Stimulated activated CD8-positive, alpha-beta memory T cell treated with anti-CD3 and anti-CD28 coated beads, Interleukin-7, amount 100 ng/mL, for 1 hour (primary cell): ENCODE data around the gene SLC5A2.
"Not testable (repeated sequence)": the region's sequence is repeated elsewhere in the genome, so short reads cannot be mapped to it uniquely, and the experiment has no call there.

Source experiments
- DNase-seq, 2 donors: peaks; one replicate each; pipeline ENCODE4 v3.0.0-alpha.2; 2020; ENCODE audit warnings: low read depth in 2 of 2

Gene SLC5A2

DNA sequence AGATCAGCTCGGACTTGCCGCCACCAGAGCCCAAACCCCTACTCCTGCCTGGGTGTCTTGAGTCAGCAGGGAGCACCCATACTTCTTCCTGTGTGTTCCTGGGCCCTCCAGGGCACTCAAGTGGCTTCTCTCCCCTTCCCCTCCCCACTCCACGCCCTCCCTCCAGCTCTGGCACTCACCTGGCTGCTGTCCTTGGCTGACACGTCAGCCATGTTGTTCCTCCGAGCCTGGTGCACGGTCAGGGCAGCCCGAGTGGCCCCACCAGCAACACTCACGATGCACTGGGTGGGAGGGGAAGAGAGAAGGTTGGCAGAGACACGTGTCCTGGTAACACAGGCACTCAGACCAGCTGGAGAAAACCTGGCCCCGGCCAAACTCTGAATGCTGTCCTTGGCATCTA lies 13.7 kb downstream of the SLC5A2 start:
- DNase-seq = no peak

DNA sequence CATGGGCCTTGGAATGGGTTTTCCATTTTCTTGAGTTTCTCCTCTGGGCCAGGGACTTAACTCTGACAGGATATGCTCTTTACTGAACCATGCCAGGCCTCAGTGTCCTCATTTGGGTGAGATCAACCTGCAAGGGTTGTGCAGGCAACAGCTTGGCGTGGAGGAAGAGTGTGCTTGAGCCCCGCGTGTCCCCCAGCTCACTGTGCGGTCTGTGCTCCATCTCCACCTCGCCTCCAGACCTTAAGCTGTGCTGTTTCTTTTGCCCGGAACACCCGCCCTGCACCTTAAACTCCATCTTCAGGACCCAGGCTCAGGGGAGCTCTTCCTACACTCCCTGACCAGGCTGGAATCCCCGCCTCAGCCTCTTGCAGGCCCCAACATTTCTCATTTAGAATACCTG lies 15.6 kb downstream of the SLC5A2 start:
- DNase-seq = no peak

DNA sequence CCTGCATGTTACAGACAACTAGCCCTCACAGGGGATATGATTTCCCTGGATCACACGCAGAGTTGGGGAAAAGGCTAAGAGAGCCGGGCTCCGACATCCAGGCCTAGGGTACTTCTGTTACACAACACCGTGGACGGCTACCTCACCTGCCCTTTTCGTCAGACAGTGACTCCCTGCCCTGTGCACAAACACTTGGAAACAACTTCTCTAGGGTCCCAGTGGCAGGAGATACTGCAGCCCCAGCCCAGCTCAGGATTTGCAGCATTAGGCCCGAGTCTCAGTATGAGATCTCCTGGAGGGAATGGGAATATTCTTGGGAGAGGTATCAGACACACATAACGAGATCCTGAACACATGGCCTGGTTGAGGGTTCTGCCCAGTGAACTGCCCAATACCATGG lies 17.0 kb downstream of the SLC5A2 start:
- no peak for DNase-seq

DNA sequence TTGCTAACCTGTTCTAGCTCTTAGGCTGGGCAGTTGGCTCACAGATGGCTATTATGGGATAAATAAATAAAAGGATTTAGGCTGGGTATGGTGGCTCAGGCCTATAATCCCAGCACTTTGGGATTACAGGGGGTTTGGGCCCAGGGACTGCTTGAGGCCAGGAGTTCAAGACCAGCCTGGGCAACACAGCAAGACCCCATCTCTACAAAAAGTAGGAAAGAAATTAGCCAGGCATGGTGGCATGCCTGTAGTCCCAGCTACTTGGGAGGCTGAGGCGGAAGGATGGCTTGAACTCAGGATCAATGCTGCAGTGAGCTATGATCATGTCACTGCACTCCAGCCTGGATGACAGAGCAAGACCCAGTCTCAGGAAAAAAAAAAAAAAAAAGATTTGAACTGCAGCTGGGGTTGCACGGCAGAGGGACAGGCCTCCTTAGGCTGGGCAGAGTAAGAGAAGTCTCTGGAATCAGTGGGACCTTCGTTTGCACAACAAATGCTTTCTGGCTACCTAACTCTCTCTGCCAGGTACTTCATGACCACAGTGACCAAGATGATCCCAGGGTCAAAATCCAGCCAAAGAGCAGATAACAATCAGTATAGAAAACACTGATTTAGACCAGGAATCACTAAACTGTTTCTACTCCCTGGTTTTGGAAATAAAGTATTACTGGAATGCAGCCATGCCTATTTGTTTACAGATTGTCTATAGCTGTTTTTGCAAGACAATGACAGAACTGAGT lies 18.5 kb downstream of the SLC5A2 start:
- DNase-seq = no peak

DNA sequence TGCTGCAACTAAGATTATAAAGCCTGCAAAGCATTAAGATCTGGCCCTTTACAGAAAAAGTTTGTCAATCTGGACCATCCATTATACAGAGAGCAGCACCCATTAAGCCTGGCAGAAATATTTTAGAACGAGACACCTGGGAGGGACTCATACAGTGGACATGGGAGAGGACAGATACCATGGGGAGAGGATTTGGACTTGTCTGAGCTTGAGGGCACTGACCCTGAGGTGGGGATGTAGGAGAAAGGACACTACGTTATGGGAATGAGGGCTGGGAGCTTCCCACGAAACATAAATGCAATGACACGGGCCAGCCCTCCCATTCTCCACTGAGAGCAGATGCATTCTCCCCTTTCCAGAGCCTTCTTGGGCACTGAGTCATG lies 19.0 kb downstream of the SLC5A2 start:
- DNase-seq = no peak

DNA sequence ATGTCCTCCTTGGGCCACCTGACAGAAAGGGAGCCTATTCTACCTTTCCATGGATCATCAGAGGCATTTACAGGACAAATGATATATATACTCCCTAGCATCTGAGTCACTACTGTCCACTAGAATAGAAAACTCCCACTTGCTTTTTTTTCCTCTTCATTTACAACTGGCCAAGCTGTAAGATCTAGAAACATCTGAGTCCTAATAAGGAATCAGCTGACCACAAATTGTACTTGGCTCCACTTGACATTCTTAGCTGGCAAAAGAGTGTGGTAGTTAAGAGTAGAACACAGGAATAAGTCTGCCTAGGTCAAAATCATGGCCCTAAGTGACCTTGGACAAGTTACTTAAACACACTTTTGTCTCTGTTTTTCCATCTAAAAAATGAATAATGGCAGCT lies 20.1 kb downstream of the SLC5A2 start:
- DNase-seq = no peak

DNA sequence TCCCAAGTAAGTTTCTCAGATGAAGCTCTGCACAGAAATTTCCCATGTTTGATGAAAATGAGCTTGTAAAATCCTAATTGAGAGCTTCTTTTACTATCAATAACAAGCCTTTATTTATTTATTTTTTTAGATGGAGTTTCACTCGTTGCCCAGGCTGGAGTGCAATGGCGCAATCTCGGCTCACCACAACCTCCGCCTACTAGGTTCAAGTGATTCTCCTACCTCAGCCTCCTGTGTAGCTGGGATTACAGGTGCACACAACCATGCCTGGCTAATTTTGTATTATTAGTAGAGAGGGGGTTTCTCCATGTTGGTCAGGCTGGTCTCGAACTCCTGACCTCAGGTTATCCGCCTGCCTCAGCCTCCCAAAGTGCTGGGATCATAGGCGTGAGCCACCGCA lies 20.6 kb downstream of the SLC5A2 start:
- DNase-seq = not testable (repeated sequence)

DNA sequence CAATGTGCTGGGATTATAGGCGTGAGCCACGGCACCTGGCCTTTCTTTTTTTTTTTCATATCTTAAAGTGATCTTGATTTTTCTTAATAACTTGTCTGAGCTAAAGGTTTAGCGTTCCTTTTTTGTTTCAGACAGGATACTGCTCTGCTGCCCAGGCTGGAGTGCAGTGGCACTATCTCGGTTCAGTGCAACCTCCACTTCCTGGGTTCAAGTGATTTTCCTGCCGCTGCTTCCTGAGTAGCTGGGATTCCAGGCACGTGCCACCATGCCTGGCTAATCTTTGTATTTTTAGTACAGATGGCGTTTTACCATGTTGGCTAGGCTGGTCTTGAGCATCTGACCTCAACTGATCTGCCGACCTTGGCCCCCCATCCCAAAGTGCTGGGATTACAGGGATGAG lies 21.2 kb downstream of the SLC5A2 start:
- DNase-seq = no peak

DNA sequence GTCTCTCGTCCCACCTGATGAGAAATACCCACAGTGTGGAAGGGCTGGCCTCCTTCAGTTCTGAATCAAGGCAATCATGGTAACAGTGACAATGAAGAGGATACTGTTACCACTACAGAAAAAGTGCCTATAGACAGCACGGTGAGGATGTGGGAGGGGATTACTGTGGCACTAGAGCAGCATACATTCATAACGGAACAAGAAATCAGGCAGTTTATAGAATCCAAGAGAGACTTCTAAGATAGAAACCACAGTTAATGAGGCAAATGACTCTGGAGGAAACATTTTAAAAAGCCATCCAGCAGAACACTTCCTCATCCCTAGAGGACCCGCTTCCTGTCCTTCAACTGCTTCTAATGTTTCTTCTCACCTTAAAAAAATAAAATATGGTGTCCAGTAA lies 22.6 kb downstream of the SLC5A2 start:
- no peak for DNase-seq

DNA sequence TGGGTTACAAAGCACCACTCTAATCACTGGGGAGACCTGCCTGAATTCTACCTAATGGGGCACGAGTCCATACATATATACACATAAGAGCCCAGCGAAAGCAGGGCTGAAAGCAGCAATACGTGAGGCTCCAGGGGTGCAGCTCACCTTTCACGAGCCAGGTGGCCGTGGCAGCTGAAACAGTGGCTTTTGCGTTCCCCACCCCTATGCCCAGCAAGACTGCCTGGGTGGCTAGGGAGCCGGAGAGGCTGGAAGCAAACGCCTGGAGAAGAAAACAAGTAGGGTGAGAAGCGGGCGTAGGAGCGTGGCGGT lies 24.6 kb downstream of the SLC5A2 start:
- no peak for DNase-seq

DNA sequence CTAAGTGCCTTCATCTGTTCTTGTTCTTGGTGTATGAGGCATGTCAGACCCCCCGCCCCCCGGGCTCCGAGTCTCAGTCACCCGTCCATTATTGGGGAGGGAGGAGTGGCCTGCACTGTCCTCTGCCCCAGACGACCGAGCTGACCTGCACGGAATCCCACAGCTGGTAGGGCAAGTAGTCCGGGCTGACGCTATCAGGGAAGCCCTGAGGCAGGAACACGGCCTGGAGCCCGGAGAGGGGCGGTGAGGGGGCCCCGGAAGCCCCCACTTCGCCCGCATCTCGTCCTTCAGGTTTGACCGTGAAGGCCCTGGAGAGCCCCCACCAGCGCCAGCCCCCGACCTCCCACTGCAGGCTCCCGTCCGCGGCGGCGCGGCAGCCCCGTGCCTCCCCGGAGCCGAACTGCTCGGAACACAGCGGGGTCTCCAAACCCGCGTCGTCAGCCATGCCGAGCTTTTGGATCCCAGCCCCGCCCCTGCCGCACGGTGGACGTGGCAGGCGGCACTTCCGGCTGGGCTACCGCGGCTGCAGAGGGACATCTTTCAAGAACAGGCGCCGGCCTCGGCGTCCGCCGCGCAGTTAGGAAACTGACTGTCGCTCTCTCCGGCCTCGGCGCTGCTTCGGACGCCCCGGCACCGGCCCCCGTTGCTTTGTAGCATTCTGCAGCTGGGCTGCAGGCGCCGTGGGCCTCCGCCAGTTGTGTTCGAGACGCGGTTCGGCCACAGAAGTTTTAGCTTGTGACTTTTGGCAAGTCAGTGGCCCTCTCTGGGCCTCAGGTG lies 25.2 kb downstream of the SLC5A2 start, which contains the start of gene RUSF1:
Gene RUSF1 (minus strand): TSS at position 463 of the 777 bp plus-strand sequence. CDS start 18 bp downstream, at position 445.
- DNase-seq = peak; percentile 54 to 57

DNA sequence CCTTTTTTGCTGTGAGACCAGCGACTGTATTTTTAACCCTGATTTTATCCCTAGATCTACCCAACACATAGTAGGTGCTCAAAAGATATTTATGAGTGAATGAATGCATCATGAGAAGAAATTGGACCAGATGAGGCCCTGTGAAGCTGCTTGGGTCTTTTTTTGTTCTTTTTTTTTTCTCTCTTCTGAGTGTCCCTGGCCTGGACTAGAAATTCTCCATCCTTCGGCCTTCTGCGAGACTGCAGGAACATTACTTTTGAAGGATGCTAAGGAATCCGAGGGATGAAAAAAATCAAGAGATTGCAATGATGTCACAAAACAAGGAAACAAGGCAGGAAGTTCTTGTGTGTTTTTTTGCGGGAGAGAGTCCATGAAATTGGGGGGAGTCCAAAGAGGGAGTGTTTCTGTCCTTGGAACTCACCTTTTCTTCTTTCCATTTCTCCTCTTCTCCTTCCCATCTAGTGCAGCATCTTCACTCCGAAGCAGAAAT lies 25.8 kb downstream of the SLC5A2 start:
- no peak for DNase-seq

DNA sequence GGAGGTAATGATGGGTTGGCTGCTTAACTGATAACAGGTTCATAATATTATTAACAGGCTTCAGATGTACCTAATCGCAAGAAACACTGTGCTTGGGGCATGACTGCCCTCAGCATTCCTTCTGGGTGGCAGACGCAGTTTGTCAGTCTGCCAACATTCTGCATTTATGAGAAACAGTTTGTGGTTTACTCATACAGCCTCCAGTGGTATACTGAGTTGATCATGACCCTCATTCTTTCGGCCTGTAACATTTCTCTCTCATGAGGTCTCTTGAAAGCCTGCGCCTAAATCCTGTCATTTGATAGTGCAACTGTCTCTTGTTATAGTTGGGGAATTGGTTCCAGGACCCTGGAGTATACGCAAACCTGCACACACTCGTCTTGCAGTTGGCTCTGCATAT lies 30.2 kb downstream of the SLC5A2 start:
- no peak for DNase-seq

DNA sequence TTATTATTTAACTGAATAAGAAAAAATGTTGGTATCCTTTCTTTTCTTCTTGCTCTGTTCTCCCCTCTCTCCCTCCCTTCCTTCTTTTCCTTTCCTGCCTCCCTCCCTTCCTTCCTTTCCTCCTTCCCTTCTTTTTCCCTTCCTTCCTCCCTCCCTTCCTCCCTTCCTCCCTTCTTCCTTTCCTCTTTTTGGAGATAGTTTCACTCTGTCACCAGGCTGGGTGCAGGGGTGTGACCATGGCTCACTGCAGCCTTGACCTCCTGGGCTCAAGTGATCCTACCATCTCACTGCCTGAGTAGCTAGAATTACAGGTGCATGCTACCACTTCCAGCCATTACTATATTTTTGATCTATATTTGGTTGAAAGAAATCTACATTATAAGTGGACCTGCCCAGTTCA lies 31.0 kb downstream of the SLC5A2 start:
- no peak for DNase-seq

DNA sequence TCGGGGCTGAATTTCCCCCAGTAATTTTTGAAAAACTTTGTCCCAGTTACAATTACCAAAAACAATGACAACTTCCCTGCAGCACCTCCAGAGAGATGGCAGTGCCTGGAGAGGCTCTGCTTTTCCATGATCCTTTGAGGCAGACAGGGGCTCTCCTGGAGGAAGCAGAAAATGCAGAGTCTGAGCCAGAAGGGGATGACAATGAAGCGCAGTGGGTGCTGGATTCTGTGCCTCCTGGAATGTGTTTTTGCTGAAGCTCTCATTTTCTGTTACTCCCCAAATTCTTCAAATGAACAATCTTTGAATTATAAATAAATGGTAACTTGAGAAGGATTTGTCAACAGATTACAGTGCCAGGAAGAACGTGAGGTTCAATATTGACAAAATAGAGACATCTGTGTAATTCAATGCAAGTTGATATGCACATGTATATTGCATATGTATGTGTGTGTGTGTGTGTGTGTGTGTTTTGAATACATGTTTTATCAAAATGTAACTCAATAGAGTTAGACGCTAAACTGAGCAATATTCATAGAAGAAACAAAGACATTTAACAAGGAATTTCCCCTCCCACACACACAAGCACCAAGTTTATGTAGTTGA lies 35.0 kb downstream of the SLC5A2 start:
- DNase-seq = no peak

DNA sequence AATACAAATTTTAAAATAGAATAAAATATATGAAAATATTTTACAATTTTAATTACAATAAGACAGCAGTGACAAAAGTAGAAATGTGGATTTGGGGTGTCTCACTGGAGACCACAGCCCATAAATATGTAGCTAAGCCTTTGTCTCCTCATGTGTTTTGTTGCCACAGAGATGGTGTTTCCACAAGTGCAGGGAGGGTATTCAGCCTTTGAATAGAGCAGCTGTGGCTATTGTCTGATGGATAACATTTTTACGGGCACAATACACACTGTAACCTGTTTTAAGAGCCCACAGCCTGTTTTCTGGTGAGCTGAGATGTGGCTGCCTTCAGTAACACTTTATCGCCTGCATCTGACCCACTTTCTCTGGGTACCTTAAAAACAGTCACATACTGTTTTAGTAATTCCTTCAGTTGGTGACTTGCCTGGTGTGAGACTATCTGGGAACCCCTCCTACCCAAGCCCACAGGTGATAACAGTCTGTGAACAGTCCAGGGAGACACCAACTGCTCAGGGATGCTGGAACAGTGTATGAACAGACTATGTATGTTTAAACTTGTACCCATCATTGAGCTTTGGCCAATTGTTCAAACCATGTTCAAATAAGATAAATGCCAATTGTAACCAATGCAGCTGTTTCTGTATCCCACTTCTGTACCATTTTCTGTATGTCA lies 37.0 kb downstream of the SLC5A2 start:
- DNase-seq = no peak

DNA sequence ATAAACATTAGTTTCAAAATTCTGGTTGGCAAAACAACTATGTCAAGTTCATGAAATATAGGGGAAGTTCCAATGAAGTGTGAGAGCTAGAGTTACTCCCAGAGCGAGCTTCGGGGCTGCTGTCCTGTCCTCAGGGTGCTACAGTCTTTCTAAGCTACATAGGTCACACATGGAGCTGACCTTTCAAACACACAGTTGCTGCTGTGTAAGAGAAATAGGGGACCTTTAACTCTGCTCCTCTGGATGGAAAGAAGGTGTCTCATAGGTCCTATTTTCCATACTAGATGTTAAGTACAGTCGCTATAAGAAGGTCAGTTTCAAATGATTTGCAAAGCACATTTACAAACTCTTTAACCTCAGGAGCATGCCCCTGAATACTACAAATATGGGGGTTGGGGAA lies 38.4 kb downstream of the SLC5A2 start:
- no peak for DNase-seq

DNA sequence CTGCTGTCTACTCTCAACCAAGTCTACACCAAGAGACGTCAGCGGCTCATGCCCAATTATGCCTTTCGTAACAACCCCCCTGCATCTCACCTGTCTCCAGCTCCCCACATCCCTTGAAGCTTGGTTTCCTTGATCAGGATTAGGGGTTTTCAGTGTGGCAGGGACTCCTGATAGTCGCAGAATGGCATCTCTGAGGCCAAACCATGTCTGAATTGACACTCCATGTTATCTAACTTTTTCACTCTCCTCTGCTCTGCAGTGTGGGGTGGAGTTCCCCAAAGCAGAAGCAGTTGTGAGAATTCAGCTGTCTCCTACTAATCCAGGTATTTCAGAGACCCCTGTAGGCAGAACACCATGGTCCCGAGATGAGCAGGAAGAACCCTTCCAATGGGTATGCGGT lies 39.1 kb downstream of the SLC5A2 start:
- DNase-seq = no peak

DNA sequence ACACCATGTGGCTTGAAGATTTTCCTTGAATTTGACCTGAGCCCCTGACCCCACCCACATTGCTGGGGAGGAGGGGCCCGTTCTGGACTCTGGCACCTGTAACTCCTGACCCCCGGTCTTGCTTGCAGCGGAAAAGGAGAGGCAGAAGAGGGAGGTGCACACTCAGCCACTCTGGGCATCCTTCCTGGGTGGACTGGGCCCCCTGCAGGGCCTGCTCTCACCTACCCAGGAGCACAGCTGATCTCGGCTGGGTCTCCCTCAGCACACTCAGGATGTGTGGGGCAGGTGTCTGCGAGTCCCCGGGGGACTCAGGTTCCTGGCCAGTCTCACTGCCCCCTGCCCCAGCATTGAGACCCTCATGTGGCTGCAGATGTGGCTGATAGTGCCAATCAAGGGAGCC lies 40.8 kb downstream of the SLC5A2 start:
- not testable (repeated sequence) for DNase-seq

DNA sequence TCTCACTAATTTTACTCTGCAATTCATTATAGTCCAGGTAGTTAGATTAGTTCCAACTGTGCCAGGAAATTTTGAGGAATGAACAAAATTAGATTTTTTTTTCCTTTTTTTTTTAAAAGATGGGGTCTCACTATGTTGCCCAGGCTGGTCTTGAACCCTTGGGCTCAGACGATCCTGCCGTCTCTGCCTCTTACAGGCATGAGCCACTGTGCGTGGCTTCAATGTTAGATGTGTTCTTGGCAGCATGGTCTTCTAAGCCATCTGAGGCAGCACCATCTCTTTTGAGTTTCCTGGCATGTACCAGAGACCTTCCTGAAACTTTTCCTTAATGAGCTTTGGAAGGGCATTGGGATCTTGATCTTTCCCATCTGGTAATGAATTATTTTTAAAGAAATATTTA lies 42.2 kb downstream of the SLC5A2 start:
- DNase-seq = no peak

DNA sequence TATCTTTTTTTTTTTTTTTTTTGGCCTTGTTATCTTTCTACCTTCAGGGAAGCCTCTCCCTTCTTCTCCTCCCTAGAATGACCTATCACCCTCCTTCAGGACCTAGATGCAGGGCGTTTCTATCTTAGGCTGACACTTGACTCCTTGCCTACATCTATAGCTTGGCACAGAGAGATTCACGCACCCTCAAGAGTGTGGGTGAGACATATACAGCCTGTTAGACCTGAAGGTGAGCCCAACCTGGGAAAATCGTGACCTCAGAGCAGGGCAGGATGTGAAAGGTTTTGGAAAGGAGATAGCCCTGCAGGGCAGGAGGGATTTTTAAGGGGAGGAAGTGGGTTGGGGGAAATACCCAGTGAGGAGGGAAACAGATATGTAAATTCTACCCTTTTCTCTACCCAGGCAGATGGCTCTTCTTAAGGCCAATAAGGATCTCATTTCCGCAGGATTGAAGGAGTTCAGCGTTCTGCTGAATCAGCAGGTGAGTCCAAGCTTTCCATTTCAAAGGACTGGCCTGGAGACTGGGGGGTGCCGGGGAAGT lies 44.9 kb downstream of the SLC5A2 start, which contains the start of gene AHSP:
Gene AHSP (plus strand): TSS at position 167 of the 541 bp plus-strand sequence. CDS start 240 bp downstream, at position 407.
- no peak for DNase-seq

DNA sequence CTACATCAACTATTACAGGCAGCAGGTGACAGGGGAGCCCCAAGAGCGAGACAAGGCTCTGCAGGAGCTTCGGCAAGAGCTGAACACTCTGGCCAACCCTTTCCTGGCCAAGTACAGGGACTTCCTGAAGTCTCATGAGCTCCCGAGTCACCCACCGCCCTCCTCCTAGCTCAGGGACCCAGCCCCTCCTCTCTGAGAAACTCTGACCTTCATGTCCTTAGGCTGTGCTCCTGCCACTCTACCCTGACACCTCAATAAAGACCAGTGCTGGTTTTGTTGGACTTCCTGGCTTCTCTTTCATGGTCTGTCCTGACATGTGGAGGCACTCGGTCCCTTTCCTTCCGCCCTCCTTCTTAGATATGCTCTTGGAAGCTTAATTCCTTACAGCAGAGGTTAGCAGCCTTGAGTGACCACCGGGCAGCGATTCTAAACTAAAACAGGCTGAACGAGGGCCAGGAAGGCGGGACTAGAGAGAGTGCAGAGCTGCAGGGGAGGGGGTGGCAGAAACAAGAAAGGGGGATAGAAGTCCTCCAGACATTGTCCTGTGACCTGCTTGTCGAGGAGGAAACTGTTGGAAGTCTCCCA lies 45.7 kb downstream of the SLC5A2 start:
- no peak for DNase-seq
